Naive B cell (primary cell): Measurements from ENCODE around the gene AGAP2. TPM values are rescaled to one million over a fixed set of nuclear protein-coding genes. Genes with fewer than 3 reads are reported as not detected.

Source experiments
- polyA plus RNA-seq, 6 donors: library from polyadenylated mRNA; unstranded; fragments of 300-500 nt; fragmentation: Illumina TruSeq; gene quantifications; one replicate each; pipeline ENCODE4 v1.2.3, GENCODE V29; 2021; ENCODE audit warnings: low read depth in 6 of 6

The AGAP2 gene
- polyA plus RNA-seq, 6 donors from 2014 or later, result 1.2 to 4.0 (median 2.1) TPM

Other genes with a start within 250 kb of the AGAP2 start
- 10 to 100 TPM; 33.3 to 62.2 (median 51.0) TPM for gene DDIT3, start 218.2 kb downstream of the AGAP2 start, polyA plus RNA-seq
- 1 to 10 TPM; 1.8 to 8.2 (median 5.0) TPM for gene MBD6, start 215.9 kb downstream of the AGAP2 start, polyA plus RNA-seq
- 10 to 100 TPM; 65.6 to 87.3 (median 71.2) TPM for gene DCTN2, start 191.6 kb downstream of the AGAP2 start, polyA plus RNA-seq
- gene KIF5A, start 188.7 kb downstream of the AGAP2 start, polyA plus RNA-seq, result not detected
- gene PIP4K2C, start 147.6 kb downstream of the AGAP2 start, polyA plus RNA-seq, result 10 to 100 TPM; 15.8 to 42.0 (median 19.1) TPM
- under 1 TPM in 5 of 6 donors, not detected in 1; 0.16 to 0.53 (median 0.29) TPM for gene DTX3, start 133.9 kb downstream of the AGAP2 start, polyA plus RNA-seq
- not detected for gene ARHGEF25, start 127.3 kb downstream of the AGAP2 start, polyA plus RNA-seq
- not detected for gene B4GALNT1, start 105.5 kb downstream of the AGAP2 start, polyA plus RNA-seq
- gene OS9, start 44.6 kb downstream of the AGAP2 start, polyA plus RNA-seq, result 10 to 100 TPM; 72.0 to 87.9 (median 77.1) TPM
- gene TSPAN31, start 6.3 kb upstream of the AGAP2 start, polyA plus RNA-seq, result 10 to 100 TPM; 48.3 to 82.1 (median 57.7) TPM
- 10 to 100 TPM; 63.2 to 99.0 (median 67.8) TPM for gene CDK4, start 13.6 kb upstream of the AGAP2 start, polyA plus RNA-seq
- gene MARCHF9, start 16.4 kb upstream of the AGAP2 start, polyA plus RNA-seq, result 10 to 100 TPM; 10.9 to 21.0 (median 14.2) TPM
- gene CYP27B1, start 28.3 kb upstream of the AGAP2 start, polyA plus RNA-seq, result under 1 TPM in 3 of 6 donors, not detected in 3; 0.09 to 0.58 (median 0.31) TPM
- gene METTL1, start 33.4 kb upstream of the AGAP2 start, polyA plus RNA-seq, result 10 to 100 TPM in 4 of 6 donors, 1 to 10 TPM in 2; 6.9 to 13.2 (median 11.4) TPM
- under 1 TPM in 4 of 6 donors, not detected in 2; 0.09 to 0.53 (median 0.47) TPM for gene EEF1AKMT3, start 33.9 kb upstream of the AGAP2 start, polyA plus RNA-seq
- gene TSFM, start 44.0 kb upstream of the AGAP2 start, polyA plus RNA-seq, result 10 to 100 TPM; 19.3 to 32.4 (median 27.7) TPM
- under 1 TPM in 4 of 6 donors, not detected in 2; 0.19 to 0.82 (median 0.48) TPM for gene AVIL, start 80.0 kb upstream of the AGAP2 start, polyA plus RNA-seq
- gene CTDSP2, start 108.0 kb upstream of the AGAP2 start, polyA plus RNA-seq, result 10 to 100 TPM; 44.3 to 65.3 (median 53.2) TPM
- gene ATP23, start 202.8 kb upstream of the AGAP2 start, polyA plus RNA-seq, result 10 to 100 TPM; 11.0 to 39.3 (median 22.4) TPM